ENCODE measurements around the gene KLHL29. TPM values are rescaled to one million over a fixed set of nuclear protein-coding genes. Genes with fewer than 3 reads are reported as not detected.

KLHL29 gene
- polyA plus RNA-seq, 1 of the 3 experiments (the other 2 are of a cell fraction) = 4.6 TPM

DNA sequence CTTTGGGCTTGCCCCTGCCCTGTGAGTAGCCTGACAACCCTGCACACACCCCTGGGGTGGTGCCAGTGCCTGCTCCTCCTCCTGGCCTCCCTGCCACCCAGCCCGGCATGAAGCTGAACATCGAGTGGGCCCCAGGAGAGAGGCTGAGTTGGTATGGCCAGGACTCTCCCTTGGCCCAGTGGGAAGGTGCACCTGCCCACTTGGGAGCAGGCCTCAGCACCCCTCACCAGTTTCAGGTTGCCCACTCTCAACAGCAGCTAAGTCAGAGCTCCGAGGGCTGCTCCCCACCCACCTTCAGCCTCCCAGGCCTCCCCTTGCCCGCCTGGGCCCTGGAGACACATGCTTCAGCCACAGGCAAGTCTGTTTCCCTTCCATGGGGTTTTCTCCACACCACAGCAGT, 203.1 kb downstream of the KLHL29 start:
- 76% methylated on average over 3 of the region's 4 CpGs for WGBS (ENCODE audit: low lambda C conversion rate)
- Histone ChIP-seq H3F3A (replicated peaks; ENCODE audit: insufficient read depth) (no peaks in the 10 kb centered on the region), H3K4me1 (ENCODE audit: control insufficient read depth in 1 of 2, insufficient read depth in 2 of 2, low read depth in 1 of 2, low read length in 1 of 2) (peaks cover 0 to 11% of the 10 kb centered on the region in 2 experiments; a peak in 2 of 4 replicates), H3K9me3 (no peaks in the 10 kb centered on the region), H3K4me3 (ENCODE audit: low read depth in 2 of 2, low read length in 1 of 2) (no peak overlapping the region), H3K9me2 (no peaks in the 10 kb centered on the region), H3K27me3 (ENCODE audit: insufficient read depth) (no peaks in the 10 kb centered on the region), H3K27ac (ENCODE audit: low read depth in 2 of 2, low read length in 1 of 2) (no peak overlapping the region), H3K36me3 (replicated peaks in 1 of 2; ENCODE audit: control insufficient read depth in 1 of 2, insufficient read depth in 2 of 2, low read length in 1 of 2) (no peaks in the 10 kb centered on the region), H2AFZ (ENCODE audit: low read depth) (no peak overlapping the region), H3K79me2 (ENCODE audit: insufficient read depth) (no peaks in the 10 kb centered on the region), H4K20me1 (ENCODE audit: insufficient read depth) (no peaks in the 10 kb centered on the region), H3K9ac (no peak overlapping the region), H3K4me2 (no peak overlapping the region)
- TF ChIP-seq RAD21 (IDR thresholded peaks at IDR 0.05; ENCODE audit: low read length) (no peak), EP300 (IDR thresholded peaks at IDR 0.05; ENCODE audit: borderline replicate concordance in 1 of 2, low read depth in 1 of 2, low read length in 1 of 2) (no peak), EZH2phosphoT487 (IDR thresholded peaks at IDR 0.05; ENCODE audit: borderline replicate concordance, low read depth) (no peak), MEF2A (IDR thresholded peaks at IDR 0.05; ENCODE audit: borderline replicate concordance, low read depth) (no peak), TEAD4 (IDR thresholded peaks at IDR 0.05; ENCODE audit: borderline replicate concordance, insufficient read depth) (no peak), CHD2 (IDR thresholded peaks at IDR 0.05; ENCODE audit: low read length, partially characterized antibody) (no peak), GATA2 (CRISPR knock-in tag; IDR thresholded peaks at IDR 0.05) (no peak), NRF1 (IDR thresholded peaks at IDR 0.05; ENCODE audit: low read depth, low read length) (no peak), RCOR1 (IDR thresholded peaks at IDR 0.05; ENCODE audit: low read length) (no peak), RFX5 (IDR thresholded peaks at IDR 0.05; ENCODE audit: low read length) (no peak), FOXM1 (IDR thresholded peaks at IDR 0.05; ENCODE audit: low read depth) (no peak), ELF1 (IDR thresholded peaks at IDR 0.05) (no peak), POLR2AphosphoS5 (IDR thresholded peaks at IDR 0.05; ENCODE audit: low read depth, low read length) (no peak), PBX3 (IDR thresholded peaks at IDR 0.05) (no peak)
- TF ChIP-seq, protein P1, sequence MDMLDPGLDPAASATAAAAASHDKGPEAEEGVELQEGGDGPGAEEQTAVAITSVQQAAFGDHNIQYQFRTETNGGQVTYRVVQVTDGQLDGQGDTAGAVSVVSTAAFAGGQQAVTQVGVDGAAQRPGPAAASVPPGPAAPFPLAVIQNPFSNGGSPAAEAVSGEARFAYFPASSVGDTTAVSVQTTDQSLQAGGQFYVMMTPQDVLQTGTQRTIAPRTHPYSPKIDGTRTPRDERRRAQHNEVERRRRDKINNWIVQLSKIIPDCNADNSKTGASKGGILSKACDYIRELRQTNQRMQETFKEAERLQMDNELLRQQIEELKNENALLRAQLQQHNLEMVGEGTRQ (IDR thresholded peaks at IDR 0.05; ENCODE audit: borderline replicate concordance, low read depth, low read length) = no peak
- TF ChIP-seq, protein P2, sequence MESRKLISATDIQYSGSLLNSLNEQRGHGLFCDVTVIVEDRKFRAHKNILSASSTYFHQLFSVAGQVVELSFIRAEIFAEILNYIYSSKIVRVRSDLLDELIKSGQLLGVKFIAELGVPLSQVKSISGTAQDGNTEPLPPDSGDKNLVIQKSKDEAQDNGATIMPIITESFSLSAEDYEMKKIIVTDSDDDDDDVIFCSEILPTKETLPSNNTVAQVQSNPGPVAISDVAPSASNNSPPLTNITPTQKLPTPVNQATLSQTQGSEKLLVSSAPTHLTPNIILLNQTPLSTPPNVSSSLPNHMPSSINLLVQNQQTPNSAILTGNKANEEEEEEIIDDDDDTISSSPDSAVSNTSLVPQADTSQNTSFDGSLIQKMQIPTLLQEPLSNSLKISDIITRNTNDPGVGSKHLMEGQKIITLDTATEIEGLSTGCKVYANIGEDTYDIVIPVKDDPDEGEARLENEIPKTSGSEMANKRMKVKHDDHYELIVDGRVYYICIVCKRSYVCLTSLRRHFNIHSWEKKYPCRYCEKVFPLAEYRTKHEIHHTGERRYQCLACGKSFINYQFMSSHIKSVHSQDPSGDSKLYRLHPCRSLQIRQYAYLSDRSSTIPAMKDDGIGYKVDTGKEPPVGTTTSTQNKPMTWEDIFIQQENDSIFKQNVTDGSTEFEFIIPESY (IDR thresholded peaks at IDR 0.05; ENCODE audit: borderline replicate concordance, low read depth) = no peak
- TF ChIP-seq, protein P3, sequence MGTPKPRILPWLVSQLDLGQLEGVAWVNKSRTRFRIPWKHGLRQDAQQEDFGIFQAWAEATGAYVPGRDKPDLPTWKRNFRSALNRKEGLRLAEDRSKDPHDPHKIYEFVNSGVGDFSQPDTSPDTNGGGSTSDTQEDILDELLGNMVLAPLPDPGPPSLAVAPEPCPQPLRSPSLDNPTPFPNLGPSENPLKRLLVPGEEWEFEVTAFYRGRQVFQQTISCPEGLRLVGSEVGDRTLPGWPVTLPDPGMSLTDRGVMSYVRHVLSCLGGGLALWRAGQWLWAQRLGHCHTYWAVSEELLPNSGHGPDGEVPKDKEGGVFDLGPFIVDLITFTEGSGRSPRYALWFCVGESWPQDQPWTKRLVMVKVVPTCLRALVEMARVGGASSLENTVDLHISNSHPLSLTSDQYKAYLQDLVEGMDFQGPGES (IDR thresholded peaks at IDR 0.05; ENCODE audit: low read depth, low read length) = no peak
- TF ChIP-seq, protein P4, sequence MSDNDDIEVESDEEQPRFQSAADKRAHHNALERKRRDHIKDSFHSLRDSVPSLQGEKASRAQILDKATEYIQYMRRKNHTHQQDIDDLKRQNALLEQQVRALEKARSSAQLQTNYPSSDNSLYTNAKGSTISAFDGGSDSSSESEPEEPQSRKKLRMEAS (IDR thresholded peaks at IDR 0.05; ENCODE audit: low read depth) = no peak
- no peak for DNase-seq
- POLR2A ChIA-PET = no interaction called here
- CTCF ChIA-PET = interaction anchor here (1.4 to 1.7 kb wide), 2 partner anchors 9 to 29 kb away, joined by 5 to 6 read pairs; no protein-coding TSS in a partner anchor

All from SK-N-SH (cell line).